ENCODE measurements around the gene C6orf132. TPM values are rescaled to one million over a fixed set of nuclear protein-coding genes. Genes with fewer than 3 reads are reported as not detected.

Gene C6orf132
- total and polyA plus RNA-seq, 2 experiments from 2014 or later, result 22.2 to 40.9 TPM

DNA sequence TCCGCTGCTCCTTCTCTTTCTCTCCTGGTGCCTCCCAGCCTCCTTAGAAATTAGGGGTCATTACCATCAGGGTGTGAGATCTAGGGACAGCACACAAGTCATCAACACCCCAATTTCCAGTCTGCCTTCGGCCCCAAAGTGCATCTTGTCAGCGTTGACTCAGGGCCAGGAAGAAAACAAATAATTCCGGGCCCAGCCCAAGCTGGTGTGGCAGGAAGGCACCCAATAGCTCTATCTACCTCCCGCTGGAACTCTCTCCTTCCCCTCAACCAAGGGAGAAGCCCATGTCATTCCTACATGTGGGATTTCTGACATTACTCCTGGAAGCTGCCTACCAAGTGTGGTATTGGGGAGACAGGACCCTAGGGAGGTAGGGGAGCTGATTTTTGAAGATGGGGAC lies 11.5 kb upstream of the C6orf132 start:
- H3K9me3 Mint-ChIP-seq, result no peaks in the 10 kb centered on the region
- Histone ChIP-seq H3K4me1 (ENCODE audit: insufficient read depth) (peaks cover 15% of the 10 kb centered on the region), H3K36me3 (ENCODE audit: insufficient read depth) (no peaks in the 10 kb centered on the region)

More for the DNA sequence above, 11.5 kb upstream of the C6orf132 start:
- H3K27me3 Mint-ChIP-seq (ENCODE audit: insufficient read depth, low read depth, poor library complexity), result peaks cover 12% of the 10 kb centered on the region
- H3K27ac Mint-ChIP-seq, result no peak overlapping the region
- H3K27ac ChIP-seq (ENCODE audit: low read depth), result no peak overlapping the region
- H4K20me1 ChIP-seq (replicated peaks; ENCODE audit: insufficient read depth), result no peaks in the 10 kb centered on the region
- no peak overlapping the region for H3K4me3 Mint-ChIP-seq
- no peak overlapping the region for H3K4me3 ChIP-seq
- H3F3A ChIP-seq (replicated peaks; ENCODE audit: low read depth), result no peaks in the 10 kb centered on the region; the same call in 1 of the 2 replicates
- H3K79me2 ChIP-seq (replicated peaks; ENCODE audit: insufficient read depth), result no peaks in the 10 kb centered on the region
- ATAC-seq (no peak), DNase-seq (ENCODE audit: low spot score) (no peak)
- TF ChIP-seq, protein P1, sequence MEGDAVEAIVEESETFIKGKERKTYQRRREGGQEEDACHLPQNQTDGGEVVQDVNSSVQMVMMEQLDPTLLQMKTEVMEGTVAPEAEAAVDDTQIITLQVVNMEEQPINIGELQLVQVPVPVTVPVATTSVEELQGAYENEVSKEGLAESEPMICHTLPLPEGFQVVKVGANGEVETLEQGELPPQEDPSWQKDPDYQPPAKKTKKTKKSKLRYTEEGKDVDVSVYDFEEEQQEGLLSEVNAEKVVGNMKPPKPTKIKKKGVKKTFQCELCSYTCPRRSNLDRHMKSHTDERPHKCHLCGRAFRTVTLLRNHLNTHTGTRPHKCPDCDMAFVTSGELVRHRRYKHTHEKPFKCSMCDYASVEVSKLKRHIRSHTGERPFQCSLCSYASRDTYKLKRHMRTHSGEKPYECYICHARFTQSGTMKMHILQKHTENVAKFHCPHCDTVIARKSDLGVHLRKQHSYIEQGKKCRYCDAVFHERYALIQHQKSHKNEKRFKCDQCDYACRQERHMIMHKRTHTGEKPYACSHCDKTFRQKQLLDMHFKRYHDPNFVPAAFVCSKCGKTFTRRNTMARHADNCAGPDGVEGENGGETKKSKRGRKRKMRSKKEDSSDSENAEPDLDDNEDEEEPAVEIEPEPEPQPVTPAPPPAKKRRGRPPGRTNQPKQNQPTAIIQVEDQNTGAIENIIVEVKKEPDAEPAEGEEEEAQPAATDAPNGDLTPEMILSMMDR (conservative IDR thresholded peaks at IDR 0.05; ENCODE audit: low read depth in 2 of 2), result no peak
- TF ChIP-seq, protein P2, sequence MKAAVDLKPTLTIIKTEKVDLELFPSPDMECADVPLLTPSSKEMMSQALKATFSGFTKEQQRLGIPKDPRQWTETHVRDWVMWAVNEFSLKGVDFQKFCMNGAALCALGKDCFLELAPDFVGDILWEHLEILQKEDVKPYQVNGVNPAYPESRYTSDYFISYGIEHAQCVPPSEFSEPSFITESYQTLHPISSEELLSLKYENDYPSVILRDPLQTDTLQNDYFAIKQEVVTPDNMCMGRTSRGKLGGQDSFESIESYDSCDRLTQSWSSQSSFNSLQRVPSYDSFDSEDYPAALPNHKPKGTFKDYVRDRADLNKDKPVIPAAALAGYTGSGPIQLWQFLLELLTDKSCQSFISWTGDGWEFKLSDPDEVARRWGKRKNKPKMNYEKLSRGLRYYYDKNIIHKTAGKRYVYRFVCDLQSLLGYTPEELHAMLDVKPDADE (IDR thresholded peaks at IDR 0.05), result no peak
- TF ChIP-seq STAT1 (IDR thresholded peaks at IDR 0.05; ENCODE audit: unreplicated experiment) (no peak), EZH2phosphoT487 (IDR thresholded peaks at IDR 0.05; ENCODE audit: unreplicated experiment) (no peak), JUNB (IDR thresholded peaks at IDR 0.05; ENCODE audit: unreplicated experiment) (no peak), CREB1 (CRISPR knock-in tag; IDR thresholded peaks at IDR 0.05; ENCODE audit: low read depth) (no peak), EZH2 (IDR thresholded peaks at IDR 0.05; ENCODE audit: low read depth, unreplicated experiment) (no peak), ZNF331 (CRISPR knock-in tag; IDR thresholded peaks at IDR 0.05; ENCODE audit: low read depth) (no peak), ZNF114 (CRISPR knock-in tag; IDR thresholded peaks at IDR 0.05) (no peak), POLR2AphosphoS5 (IDR thresholded peaks at IDR 0.05; ENCODE audit: low read depth) (no peak)
- TF ChIP-seq, protein P3, sequence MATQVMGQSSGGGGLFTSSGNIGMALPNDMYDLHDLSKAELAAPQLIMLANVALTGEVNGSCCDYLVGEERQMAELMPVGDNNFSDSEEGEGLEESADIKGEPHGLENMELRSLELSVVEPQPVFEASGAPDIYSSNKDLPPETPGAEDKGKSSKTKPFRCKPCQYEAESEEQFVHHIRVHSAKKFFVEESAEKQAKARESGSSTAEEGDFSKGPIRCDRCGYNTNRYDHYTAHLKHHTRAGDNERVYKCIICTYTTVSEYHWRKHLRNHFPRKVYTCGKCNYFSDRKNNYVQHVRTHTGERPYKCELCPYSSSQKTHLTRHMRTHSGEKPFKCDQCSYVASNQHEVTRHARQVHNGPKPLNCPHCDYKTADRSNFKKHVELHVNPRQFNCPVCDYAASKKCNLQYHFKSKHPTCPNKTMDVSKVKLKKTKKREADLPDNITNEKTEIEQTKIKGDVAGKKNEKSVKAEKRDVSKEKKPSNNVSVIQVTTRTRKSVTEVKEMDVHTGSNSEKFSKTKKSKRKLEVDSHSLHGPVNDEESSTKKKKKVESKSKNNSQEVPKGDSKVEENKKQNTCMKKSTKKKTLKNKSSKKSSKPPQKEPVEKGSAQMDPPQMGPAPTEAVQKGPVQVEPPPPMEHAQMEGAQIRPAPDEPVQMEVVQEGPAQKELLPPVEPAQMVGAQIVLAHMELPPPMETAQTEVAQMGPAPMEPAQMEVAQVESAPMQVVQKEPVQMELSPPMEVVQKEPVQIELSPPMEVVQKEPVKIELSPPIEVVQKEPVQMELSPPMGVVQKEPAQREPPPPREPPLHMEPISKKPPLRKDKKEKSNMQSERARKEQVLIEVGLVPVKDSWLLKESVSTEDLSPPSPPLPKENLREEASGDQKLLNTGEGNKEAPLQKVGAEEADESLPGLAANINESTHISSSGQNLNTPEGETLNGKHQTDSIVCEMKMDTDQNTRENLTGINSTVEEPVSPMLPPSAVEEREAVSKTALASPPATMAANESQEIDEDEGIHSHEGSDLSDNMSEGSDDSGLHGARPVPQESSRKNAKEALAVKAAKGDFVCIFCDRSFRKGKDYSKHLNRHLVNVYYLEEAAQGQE (IDR thresholded peaks at IDR 0.05; ENCODE audit: unreplicated experiment), result no peak
- TF ChIP-seq, protein P4, sequence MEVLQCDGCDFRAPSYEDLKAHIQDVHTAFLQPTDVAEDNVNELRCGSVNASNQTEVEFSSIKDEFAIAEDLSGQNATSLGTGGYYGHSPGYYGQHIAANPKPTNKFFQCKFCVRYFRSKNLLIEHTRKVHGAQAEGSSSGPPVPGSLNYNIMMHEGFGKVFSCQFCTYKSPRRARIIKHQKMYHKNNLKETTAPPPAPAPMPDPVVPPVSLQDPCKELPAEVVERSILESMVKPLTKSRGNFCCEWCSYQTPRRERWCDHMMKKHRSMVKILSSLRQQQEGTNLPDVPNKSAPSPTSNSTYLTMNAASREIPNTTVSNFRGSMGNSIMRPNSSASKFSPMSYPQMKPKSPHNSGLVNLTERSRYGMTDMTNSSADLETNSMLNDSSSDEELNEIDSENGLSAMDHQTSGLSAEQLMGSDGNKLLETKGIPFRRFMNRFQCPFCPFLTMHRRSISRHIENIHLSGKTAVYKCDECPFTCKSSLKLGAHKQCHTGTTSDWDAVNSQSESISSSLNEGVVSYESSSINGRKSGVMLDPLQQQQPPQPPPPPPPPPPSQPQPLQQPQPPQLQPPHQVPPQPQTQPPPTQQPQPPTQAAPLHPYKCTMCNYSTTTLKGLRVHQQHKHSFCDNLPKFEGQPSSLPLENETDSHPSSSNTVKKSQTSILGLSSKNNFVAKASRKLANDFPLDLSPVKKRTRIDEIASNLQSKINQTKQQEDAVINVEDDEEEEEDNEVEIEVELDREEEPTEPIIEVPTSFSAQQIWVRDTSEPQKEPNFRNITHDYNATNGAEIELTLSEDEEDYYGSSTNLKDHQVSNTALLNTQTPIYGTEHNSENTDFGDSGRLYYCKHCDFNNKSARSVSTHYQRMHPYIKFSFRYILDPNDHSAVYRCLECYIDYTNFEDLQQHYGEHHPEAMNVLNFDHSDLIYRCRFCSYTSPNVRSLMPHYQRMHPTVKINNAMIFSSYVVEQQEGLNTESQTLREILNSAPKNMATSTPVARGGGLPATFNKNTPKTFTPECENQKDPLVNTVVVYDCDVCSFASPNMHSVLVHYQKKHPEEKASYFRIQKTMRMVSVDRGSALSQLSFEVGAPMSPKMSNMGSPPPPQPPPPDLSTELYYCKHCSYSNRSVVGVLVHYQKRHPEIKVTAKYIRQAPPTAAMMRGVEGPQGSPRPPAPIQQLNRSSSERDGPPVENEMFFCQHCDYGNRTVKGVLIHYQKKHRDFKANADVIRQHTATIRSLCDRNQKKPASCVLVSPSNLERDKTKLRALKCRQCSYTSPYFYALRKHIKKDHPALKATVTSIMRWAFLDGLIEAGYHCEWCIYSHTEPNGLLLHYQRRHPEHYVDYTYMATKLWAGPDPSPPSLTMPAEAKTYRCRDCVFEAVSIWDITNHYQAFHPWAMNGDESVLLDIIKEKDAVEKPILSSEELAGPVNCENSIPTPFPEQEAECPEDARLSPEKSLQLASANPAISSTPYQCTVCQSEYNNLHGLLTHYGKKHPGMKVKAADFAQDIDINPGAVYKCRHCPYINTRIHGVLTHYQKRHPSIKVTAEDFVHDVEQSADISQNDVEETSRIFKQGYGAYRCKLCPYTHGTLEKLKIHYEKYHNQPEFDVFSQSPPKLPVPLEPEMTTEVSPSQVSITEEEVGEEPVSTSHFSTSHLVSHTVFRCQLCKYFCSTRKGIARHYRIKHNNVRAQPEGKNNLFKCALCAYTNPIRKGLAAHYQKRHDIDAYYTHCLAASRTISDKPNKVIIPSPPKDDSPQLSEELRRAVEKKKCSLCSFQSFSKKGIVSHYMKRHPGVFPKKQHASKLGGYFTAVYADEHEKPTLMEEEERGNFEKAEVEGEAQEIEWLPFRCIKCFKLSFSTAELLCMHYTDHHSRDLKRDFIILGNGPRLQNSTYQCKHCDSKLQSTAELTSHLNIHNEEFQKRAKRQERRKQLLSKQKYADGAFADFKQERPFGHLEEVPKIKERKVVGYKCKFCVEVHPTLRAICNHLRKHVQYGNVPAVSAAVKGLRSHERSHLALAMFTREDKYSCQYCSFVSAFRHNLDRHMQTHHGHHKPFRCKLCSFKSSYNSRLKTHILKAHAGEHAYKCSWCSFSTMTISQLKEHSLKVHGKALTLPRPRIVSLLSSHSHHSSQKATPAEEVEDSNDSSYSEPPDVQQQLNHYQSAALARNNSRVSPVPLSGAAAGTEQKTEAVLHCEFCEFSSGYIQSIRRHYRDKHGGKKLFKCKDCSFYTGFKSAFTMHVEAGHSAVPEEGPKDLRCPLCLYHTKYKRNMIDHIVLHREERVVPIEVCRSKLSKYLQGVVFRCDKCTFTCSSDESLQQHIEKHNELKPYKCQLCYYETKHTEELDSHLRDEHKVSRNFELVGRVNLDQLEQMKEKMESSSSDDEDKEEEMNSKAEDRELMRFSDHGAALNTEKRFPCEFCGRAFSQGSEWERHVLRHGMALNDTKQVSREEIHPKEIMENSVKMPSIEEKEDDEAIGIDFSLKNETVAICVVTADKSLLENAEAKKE (CRISPR knock-in tag; IDR thresholded peaks at IDR 0.05), result no peak
- H3K4me2 ChIP-seq, result no peak overlapping the region
- no peak overlapping the region for H2AFZ ChIP-seq
- H3K27me3 ChIP-seq (ENCODE audit: insufficient read depth), result no peaks in the 10 kb centered on the region
- no peaks in the 10 kb centered on the region for H3K36me3 Mint-ChIP-seq (ENCODE audit: low read depth)
- no peaks in the 10 kb centered on the region for H3K9me2 ChIP-seq (ENCODE audit: insufficient read depth)
- peaks cover 24% of the 10 kb centered on the region for H3K4me1 Mint-ChIP-seq
